Activated CD4-positive, alpha-beta T cell treated with anti-CD3 and anti-CD28 coated beads for 36 hours (primary cell): ENCODE results near the gene PPP2R5E. TPM values are rescaled to one million over a fixed set of nuclear protein-coding genes. Genes with fewer than 3 reads are reported as not detected.

Experiments
- ATAC-seq: fragments of 200-7000 bp; cut with Tn5 transposase; one replicate; pipeline ENCODE4 v1.10.0; 2021; ENCODE audit warnings: mild to moderate bottlenecking, moderate library complexity
- CTCF ChIA-PET: fragments of 350-600 bp; sonication (Branson Sonifier 250); formaldehyde crosslinking; loops from one replicate; lab custom pipeline; 2021; ENCODE audit warnings: antibody characterized with exemption; lab: Charles Lee
- POLR2A ChIA-PET: fragments of 350-600 bp; sonication (Branson Sonifier 250); formaldehyde crosslinking; loops from one replicate; lab custom pipeline; 2021; ENCODE audit warnings: antibody characterized with exemption, inconsistent platforms; lab: Charles Lee
- DNase-seq: peaks from one replicate; pipeline ENCODE4 v3.0.0-alpha.2; 2020
- H3K27ac Mint-ChIP-seq: one replicate; pipeline ENCODE4 v1.8.0; 2021; ENCODE audit warnings: mixed read lengths
- H3K27me3 Mint-ChIP-seq: one replicate; pipeline ENCODE4 v1.8.0; 2021; ENCODE audit warnings: mixed read lengths
- H3K36me3 Mint-ChIP-seq: one replicate; pipeline ENCODE4 v1.8.0; 2021; ENCODE audit warnings: low read depth, mixed read lengths
- H3K4me1 Mint-ChIP-seq: one replicate; pipeline ENCODE4 v1.8.0; 2021; ENCODE audit warnings: mixed read lengths
- H3K4me3 Mint-ChIP-seq: one replicate; pipeline ENCODE4 v1.8.0; 2021; ENCODE audit warnings: mild to moderate bottlenecking, moderate library complexity, mixed read lengths
- H3K9me3 Mint-ChIP-seq: one replicate; pipeline ENCODE4 v1.8.0; 2021; ENCODE audit warnings: low read depth, mixed read lengths
- intact Hi-C, 2 experiments: fragments of 100-400 bp; cut with DNase I in 1 of 2; cut with micrococcal nuclease in 1 of 2; formaldehyde crosslinking; loops; one replicate each; pipeline versions ENCODE4 v1.14.2 to v1.15.1; 2022 to 2024; cut with DNase I, micrococcal nuclease
- total RNA-seq, 2 experiments: library from RNA; stranded (reverse); gene quantifications; one replicate each; pipeline ENCODE4 v1.2.3, GENCODE V29; 2021

PPP2R5E gene
- total RNA-seq, 2 experiments from 2014 or later: 38.4 to 40.4 TPM

DNA sequence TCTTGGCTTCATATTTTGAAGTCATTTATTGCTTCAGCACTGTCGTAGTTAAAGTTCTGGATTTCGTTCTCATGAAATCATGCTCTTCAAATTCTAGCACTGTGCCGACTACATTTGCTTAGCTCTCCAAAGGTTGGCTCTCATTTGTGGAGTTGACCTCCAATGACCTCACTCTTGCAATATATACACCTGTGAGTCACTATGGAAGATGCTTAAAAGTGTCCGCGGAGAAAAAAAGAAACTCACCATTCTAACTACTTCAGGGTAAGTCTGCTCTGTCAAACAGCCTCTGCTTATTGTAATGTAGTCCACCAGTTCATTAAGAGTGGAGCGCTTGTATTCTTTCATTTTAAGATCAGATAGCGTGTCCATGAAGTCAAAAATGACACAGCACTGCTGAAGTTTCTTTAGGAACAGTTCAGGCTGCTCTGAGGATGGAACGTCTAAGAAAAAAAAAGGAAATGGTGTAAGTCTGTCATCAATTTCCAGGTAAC is 89.7 kb downstream of the PPP2R5E start:
- CTCF ChIA-PET: interaction anchor here (0.7 kb wide), 1 partner anchor 29 kb away, joined by 7 read pairs; no protein-coding TSS in a partner anchor
- intact Hi-C loops: no loop called here
- H3K27me3 Mint-ChIP-seq: no peaks in the 10 kb centered on the region
- DNase-seq (no peak), ATAC-seq (no peak)
- no peak overlapping the region for H3K27ac Mint-ChIP-seq
- H3K4me1 Mint-ChIP-seq: peaks cover 19% of the 10 kb centered on the region
- no peaks in the 10 kb centered on the region for H3K9me3 Mint-ChIP-seq
- no peak overlapping the region for H3K4me3 Mint-ChIP-seq
- peaks cover 22% of the 10 kb centered on the region for H3K36me3 Mint-ChIP-seq
- POLR2A ChIA-PET: no interaction called here

DNA sequence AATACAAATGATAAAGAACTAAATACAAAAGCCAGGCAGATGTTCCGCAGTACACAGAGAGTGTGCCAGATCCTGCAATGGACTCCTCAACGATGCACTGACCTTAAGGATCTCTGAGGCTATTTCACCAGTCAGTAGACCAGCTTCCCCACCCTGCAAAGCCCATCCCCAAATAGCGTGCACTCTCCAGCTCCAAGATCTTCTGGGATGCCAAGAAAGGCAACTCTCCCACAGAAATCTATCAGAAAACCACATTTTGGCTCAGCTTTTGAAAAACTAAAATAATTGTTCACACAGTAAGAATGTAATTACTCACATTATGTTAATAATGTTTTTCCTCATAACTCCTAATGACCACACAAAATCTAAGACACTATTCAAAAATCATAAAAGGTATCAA is 90.4 kb downstream of the PPP2R5E start:
- Mint-ChIP-seq H3K4me3 (no peak overlapping the region), H3K4me1 (peaks cover 18% of the 10 kb centered on the region), H3K27ac (no peak overlapping the region), H3K9me3 (no peaks in the 10 kb centered on the region), H3K36me3 (peaks cover 22% of the 10 kb centered on the region), H3K27me3 (no peaks in the 10 kb centered on the region)
- DNase-seq (no peak), ATAC-seq (no peak)
- intact Hi-C loops: no loop called here
- ChIA-PET POLR2A (no interaction called here), CTCF (no interaction called here)

DNA sequence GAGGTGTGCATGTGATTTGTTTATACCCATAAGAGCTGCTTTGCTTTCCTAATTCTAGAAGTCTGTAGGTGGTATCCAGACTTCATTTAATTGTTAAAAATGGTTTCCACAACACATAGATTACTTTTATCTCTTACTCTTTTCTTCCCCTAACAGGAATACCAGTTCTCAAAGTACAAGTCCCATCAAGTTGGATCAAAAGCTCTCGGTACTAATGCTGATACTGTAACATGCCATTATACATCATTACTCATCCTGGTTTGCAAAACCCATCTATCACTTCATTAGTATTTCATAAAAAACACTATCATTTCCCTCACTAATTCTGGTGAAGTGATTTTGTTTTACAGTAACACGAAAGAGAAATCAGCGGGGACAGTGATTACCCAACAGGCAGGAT is 94.3 kb downstream of the PPP2R5E start:
- Mint-ChIP-seq H3K36me3 (peaks cover 34% of the 10 kb centered on the region), H3K27me3 (no peaks in the 10 kb centered on the region), H3K4me3 (no peak overlapping the region), H3K4me1 (peaks cover 9% of the 10 kb centered on the region), H3K27ac (no peak overlapping the region), H3K9me3 (no peaks in the 10 kb centered on the region)
- CTCF ChIA-PET: no interaction called here
- POLR2A ChIA-PET: no interaction called here
- DNase-seq (no peak), ATAC-seq (no peak)
- intact Hi-C loops: no loop called here

DNA sequence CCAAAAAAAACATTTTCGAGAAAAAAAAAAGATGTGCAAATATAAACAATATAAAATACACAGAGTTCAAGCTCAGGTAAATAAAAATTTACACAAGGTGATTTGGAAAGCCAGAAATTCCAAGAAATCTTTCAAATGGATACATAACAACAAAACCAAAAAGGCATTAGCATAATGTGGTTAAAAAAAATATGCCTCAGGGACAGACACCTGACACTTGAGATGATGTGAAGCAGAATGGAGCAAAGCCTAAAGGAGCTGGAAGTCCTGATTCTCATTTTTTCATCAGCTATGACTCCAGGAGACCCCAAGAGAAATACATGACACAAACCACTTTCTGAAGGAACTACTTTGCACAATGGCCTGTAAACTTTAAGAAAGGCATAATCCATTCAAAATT is 98.6 kb downstream of the PPP2R5E start:
- Mint-ChIP-seq H3K9me3 (no peaks in the 10 kb centered on the region), H3K4me3 (no peak overlapping the region), H3K27me3 (no peaks in the 10 kb centered on the region), H3K4me1 (peaks cover 23% of the 10 kb centered on the region), H3K36me3 (peaks cover 24% of the 10 kb centered on the region), H3K27ac (no peak overlapping the region)
- CTCF ChIA-PET: interaction anchor here (1.0 to 1.1 kb wide), 2 partner anchors 10 to 93 kb away, joined by 3 read pairs; no protein-coding TSS in a partner anchor
- POLR2A ChIA-PET: no interaction called here
- DNase-seq: no peak
- no peak for ATAC-seq
- intact Hi-C loops: no loop called here

DNA sequence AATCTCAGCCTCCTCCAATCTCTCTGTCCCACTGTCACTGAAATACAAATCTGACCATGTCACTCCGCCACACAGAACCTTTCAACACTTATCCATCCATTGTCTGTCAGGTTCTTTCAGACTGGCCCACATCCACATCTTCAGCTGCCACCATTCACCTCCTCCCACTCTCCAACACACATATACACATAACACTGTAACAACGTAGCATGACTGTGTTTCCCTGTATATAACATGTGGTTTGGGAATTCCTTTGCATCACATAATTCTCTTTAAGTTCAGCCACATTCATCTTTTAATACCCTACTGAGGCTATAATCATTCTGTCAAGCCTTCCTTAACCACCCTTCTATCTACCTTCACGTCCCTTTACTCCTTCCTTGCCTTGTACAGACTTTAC is 99.2 kb downstream of the PPP2R5E start:
- Mint-ChIP-seq H3K4me1 (peaks cover 27% of the 10 kb centered on the region), H3K36me3 (peaks cover 23% of the 10 kb centered on the region), H3K4me3 (no peak overlapping the region), H3K27ac (no peak overlapping the region), H3K9me3 (no peaks in the 10 kb centered on the region), H3K27me3 (no peaks in the 10 kb centered on the region)
- ATAC-seq: no peak
- POLR2A ChIA-PET: no interaction called here
- intact Hi-C loops: no loop called here
- no peak for DNase-seq
- CTCF ChIA-PET: interaction anchor here (1.0 to 1.1 kb wide), 2 partner anchors 11 to 94 kb away, joined by 3 read pairs; no protein-coding TSS in a partner anchor

DNA sequence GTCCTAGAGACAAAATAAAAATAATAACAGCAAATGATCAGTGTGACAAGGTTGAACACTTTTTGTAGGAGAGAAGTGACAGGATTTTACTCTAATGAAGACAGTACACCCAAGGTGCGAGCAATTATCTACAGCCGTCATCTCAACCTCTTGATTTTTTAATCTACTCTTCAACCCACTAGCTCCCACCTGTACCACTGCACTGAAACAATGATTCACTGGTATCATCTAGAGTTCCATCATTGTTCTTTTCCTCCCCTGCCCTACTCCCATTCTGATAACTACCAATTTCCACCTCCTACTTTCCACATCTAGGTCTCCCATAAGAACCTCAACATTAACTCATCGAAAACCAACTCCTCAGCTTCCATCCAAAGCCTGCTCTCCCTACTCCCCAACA is 99.8 kb downstream of the PPP2R5E start:
- no peak overlapping the region for H3K4me3 Mint-ChIP-seq
- H3K4me1 Mint-ChIP-seq: peaks cover 33% of the 10 kb centered on the region
- POLR2A ChIA-PET: no interaction called here
- no peak overlapping the region for H3K27ac Mint-ChIP-seq
- no peaks in the 10 kb centered on the region for H3K27me3 Mint-ChIP-seq
- DNase-seq (no peak), ATAC-seq (no peak)
- CTCF ChIA-PET: interaction anchor here (0.9 to 1.1 kb wide), 3 partner anchors 11 to 327 kb away, joined by 3 read pairs; no protein-coding TSS in a partner anchor
- H3K9me3 Mint-ChIP-seq: no peaks in the 10 kb centered on the region
- intact Hi-C loops: no loop called here
- H3K36me3 Mint-ChIP-seq: peaks cover 21% of the 10 kb centered on the region

DNA sequence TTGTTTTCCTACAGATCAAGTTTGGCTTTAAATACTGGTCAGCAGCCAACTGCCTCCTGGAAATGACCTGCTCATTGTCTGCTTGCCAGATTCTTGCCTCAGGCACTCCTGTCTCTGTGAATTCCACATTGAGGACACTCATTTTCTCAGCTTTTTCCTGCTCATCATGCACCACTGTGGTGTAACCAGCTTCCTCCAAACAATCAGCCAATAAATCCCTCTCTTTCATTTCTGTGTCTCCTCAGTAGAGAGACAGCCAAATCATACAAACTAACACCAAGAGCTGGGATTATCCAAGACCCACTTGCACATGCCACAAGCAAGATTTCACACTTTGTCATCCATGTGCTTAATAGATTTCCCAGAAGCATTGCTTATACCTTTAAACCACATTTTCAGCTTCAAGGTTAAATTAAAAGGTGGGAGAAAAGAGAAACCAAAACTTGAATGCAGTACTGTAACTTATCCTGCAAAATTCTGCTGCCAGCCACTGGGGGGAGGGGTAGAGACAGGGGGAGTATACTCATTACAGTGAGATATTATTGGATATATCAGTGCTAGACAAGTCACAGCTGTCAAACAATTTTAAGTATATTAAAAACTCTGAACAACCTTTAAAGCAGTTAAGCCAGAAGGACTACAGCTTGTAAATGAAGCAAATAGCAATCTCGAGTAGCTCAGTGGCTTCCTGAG is 105.0 kb downstream of the PPP2R5E start:
- ATAC-seq (peak; percentile 84), DNase-seq (peak; percentile 58)
- Mint-ChIP-seq H3K4me3 (peak overlapping the region; percentile 12), H3K27ac (peak overlapping the region; percentile 32), H3K9me3 (no peaks in the 10 kb centered on the region), H3K36me3 (peaks cover 11% of the 10 kb centered on the region), H3K27me3 (no peaks in the 10 kb centered on the region), H3K4me1 (peaks cover 62% of the 10 kb centered on the region)
- intact Hi-C loops: loop anchor here in 1 of 2 experiments (1.0 kb wide), 1 partner anchor 40 kb away; no protein-coding TSS in a partner anchor
- ChIA-PET CTCF (interaction anchor here (0.9 to 1.8 kb wide), 3 partner anchors 24 to 100 kb away, joined by 3 read pairs; no protein-coding TSS in a partner anchor), POLR2A (no interaction called here)

DNA sequence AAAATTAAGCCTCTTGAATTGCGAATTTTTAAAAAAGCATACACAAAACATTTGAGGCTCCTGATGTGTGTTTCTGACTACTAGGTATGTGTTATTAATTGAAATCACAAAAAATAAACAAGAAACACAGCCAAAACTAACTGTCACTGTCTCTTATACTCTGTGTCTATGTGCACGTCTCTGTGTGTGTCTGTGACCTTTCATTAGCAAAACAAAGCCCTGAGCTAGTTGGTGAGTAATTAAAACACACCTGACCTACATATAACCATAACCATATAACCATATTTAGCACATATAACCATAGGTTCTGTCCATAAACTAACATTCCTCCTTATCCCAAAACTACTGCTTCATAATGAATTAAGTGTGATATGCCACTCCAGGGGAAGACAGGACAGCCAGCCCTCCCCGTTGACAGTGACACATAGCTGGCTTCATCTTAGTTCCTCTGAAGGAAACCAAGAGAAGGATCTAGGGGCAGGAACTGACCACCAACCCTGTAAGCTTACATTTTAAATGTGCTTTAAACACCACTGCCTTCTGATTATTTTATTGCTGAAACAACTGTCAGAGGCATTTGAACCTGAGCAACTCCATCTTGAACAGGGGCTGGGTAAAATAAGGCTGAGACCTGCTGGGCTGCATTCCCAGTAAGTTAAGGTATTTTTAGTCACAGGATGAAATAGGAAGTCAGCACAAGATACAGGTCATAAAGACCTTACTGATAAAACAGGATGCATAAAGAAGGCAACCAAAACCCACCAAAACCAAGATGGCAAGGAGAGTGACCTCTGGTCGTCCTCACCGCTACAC is 106.7 kb downstream of the PPP2R5E start:
- peaks cover 8% of the 10 kb centered on the region for H3K36me3 Mint-ChIP-seq
- CTCF ChIA-PET: no interaction called here
- ATAC-seq (no peak), DNase-seq (no peak)
- POLR2A ChIA-PET: interaction anchor here (0.6 kb wide), 1 partner anchor 73 kb away, joined by 3 read pairs; no protein-coding TSS in a partner anchor
- no peaks in the 10 kb centered on the region for H3K27me3 Mint-ChIP-seq
- H3K9me3 Mint-ChIP-seq: no peaks in the 10 kb centered on the region
- H3K27ac Mint-ChIP-seq: no peak overlapping the region
- no peak overlapping the region for H3K4me3 Mint-ChIP-seq
- H3K4me1 Mint-ChIP-seq: peaks cover 67% of the 10 kb centered on the region
- intact Hi-C loops: no loop called here

DNA sequence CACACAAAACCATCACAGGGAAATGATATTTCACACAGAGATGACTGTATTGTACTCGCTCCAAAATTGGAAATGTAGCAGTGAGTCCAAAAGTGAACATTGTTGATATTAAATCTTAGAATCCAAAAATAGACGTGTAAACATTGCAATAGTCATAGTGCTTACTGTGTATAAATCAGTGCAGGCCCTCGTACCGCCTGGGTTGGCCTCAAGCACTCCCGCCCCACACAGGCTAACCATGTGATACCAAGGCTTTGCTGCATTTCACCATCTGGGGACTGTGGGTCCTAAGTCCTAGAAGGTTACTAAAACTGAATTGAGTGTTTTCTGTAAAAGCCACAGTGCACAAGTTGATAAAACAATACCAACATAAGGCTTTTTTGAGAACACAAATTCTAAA is 107.3 kb downstream of the PPP2R5E start:
- Mint-ChIP-seq H3K27me3 (no peaks in the 10 kb centered on the region), H3K9me3 (no peaks in the 10 kb centered on the region), H3K4me1 (peaks cover 61% of the 10 kb centered on the region), H3K4me3 (no peak overlapping the region), H3K36me3 (peaks cover 3% of the 10 kb centered on the region), H3K27ac (no peak overlapping the region)
- ChIA-PET POLR2A (interaction anchor here (0.6 kb wide), 1 partner anchor 73 kb away, joined by 3 read pairs; no protein-coding TSS in a partner anchor), CTCF (no interaction called here)
- DNase-seq: no peak
- intact Hi-C loops: no loop called here
- no peak for ATAC-seq

DNA sequence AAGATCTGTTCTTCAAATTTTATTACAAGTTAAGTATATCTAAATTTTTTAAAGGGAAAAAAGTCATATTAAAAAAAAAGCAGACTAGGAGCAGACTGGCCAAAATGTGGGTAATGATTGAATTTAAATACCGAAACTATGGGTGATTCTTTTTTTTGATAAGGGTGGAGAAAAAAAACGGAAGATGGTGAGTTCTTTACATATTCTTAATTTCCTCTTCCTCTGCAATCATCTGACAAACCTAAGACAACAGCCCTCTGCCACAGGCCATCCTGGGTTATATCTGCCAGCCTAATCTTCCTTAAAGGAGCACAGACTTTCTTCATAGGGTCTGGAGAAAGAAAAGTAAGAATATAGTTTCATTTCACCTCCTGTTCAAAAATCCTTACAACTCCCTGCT is 108.0 kb downstream of the PPP2R5E start:
- intact Hi-C loops: no loop called here

DNA sequence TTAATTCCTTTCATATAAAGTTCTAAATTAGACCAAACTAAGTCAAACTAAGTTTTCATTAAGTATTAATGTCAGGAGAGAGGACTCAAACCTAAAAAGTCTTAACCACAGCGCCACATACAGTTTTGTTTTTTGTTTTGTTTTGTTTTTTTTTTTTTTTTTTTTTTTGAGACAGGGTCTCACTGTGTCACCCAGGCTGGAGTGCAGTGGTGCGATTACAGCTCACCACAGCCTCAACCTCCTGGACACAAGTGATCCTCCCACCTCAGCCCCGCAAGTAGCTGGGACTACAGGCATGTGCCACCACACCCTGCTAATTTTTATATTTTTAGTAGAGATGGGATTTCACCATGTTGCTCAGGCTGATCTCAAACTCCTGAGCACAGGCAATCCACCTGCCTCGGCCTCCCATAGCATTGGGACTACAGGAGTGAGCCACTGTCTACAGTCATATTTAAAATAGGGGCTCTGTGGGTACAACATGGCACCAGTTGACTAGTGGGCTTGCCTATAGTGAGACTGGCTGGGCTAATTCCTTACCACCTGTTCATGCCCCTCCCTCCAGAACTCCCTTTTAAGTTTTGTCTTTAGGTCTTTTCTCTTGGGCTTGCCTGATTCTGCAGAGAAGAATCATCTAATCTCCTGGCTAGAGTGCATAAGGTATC is 110.2 kb downstream of the PPP2R5E start:
- no peak overlapping the region for H3K4me3 Mint-ChIP-seq
- POLR2A ChIA-PET: interaction anchor here (0.7 kb wide), 1 partner anchor 513 kb away, joined by 4 read pairs; no protein-coding TSS in a partner anchor
- H3K9me3 Mint-ChIP-seq: no peaks in the 10 kb centered on the region
- DNase-seq (no peak), ATAC-seq (no peak)
- CTCF ChIA-PET: interaction anchor here (0.6 kb wide), 1 partner anchor 497 kb away, joined by 3 read pairs; no protein-coding TSS in a partner anchor
- H3K27ac Mint-ChIP-seq: no peak overlapping the region
- peaks cover 42% of the 10 kb centered on the region for H3K4me1 Mint-ChIP-seq
- intact Hi-C loops: no loop called here
- H3K27me3 Mint-ChIP-seq: no peaks in the 10 kb centered on the region
- H3K36me3 Mint-ChIP-seq: peaks cover 3% of the 10 kb centered on the region

More for the DNA sequence above, 108.0 kb downstream of the PPP2R5E start:
- peaks cover 60% of the 10 kb centered on the region for H3K4me1 Mint-ChIP-seq
- no peaks in the 10 kb centered on the region for H3K9me3 Mint-ChIP-seq
- ChIA-PET POLR2A (no interaction called here), CTCF (no interaction called here)
- no peaks in the 10 kb centered on the region for H3K27me3 Mint-ChIP-seq
- no peak for ATAC-seq
- DNase-seq: no peak
- H3K4me3 Mint-ChIP-seq: no peak overlapping the region
- peaks cover 3% of the 10 kb centered on the region for H3K36me3 Mint-ChIP-seq
- peak overlapping the region; percentile 26 for H3K27ac Mint-ChIP-seq
